GM12878 (cell line): ENCODE data around the gene PLXDC1. TPM values are rescaled to one million over a fixed set of nuclear protein-coding genes. Genes with fewer than 3 reads are reported as not detected.

ENCODE experiments used
- ATAC-seq: fragments of 200-7000 bp; cut with Tn5 transposase; 3 replicates; pipeline ENCODE4 v1.9.1; 2020; ENCODE audit warnings: mild to moderate bottlenecking, moderate library complexity
- BruUV-seq: library from RNA; stranded (reverse); fragments of 400-500 nt; replicated peaks from 2 replicates; lab custom pipeline; 2021; lab: Mats Ljungman, UMichigan
- CTCF ChIA-PET: fragments of 300-600 bp; sonication (Branson Sonifier 250); formaldehyde crosslinking; extraction: SDS; loops from one replicate; lab custom pipeline; 2021; ENCODE audit warnings: inconsistent platforms; lab: Yijun Ruan, JAX
- POLR2A ChIA-PET: fragments of 350-600 bp; formaldehyde crosslinking; extraction: SDS; loops from one replicate; lab custom pipeline; 2021; ENCODE audit warnings: inconsistent platforms; lab: Charles Lee
- RAD21 ChIA-PET: fragments of 300-600 bp; sonication (Branson Sonifier 250); formaldehyde crosslinking; loops from one replicate; lab custom pipeline; 2023; ENCODE audit warnings: antibody characterized with exemption; ENCODE audit not compliant: unreplicated experiment; lab: Charles Lee
- SMC1A ChIA-PET: fragments of 300-600 bp; sonication (Branson Sonifier 250); formaldehyde crosslinking; loops from one replicate; lab custom pipeline; 2023; ENCODE audit not compliant: unreplicated experiment, uncharacterized antibody; lab: Charles Lee
- DNase-seq: peaks from one replicate; pipeline ENCODE4 v3.0.0-alpha.2; 2011; ENCODE audit warnings: low read depth, low spot score
- FAIRE-seq: peaks from 3 replicates; lab custom pipeline; 2011; peaks lifted over from hg19 to GRCh38; lab: Jason Lieb, UNC
- H2AFZ ChIP-seq: 2 replicates; pipeline ENCODE4 v1.6.0; 2011; ENCODE audit warnings: low read depth, low read length, control low read depth; ENCODE audit not compliant: control insufficient read depth
- H3K27ac ChIP-seq: 2 replicates; pipeline ENCODE4 v1.5.1; 2011; ENCODE audit warnings: control low read depth; ENCODE audit not compliant: control insufficient read depth, insufficient read depth
- H3K27me3 ChIP-seq, 2 experiments: replicated peaks in 1 of 2; 2 replicates each; pipeline versions ENCODE4 v1.6.0 to v1.6.1; 2011; ENCODE audit warnings: low read length in 1 of 2; ENCODE audit not compliant: control insufficient read depth in 2 of 2, insufficient read depth in 2 of 2
- H3K36me3 ChIP-seq, 2 experiments: 2 replicates each; pipeline ENCODE4 v1.5.1; 2011; ENCODE audit warnings: low read length in 1 of 2; ENCODE audit not compliant: control insufficient read depth in 2 of 2, insufficient read depth in 2 of 2
- H3K4me1 ChIP-seq: 2 replicates; pipeline ENCODE4 v1.6.1; 2011; ENCODE audit warnings: mild to moderate bottlenecking, low read length, moderate library complexity, mixed read lengths; ENCODE audit not compliant: control insufficient read depth, insufficient read depth
- H3K4me2 ChIP-seq: 2 replicates; pipeline ENCODE4 v1.6.0; 2011; ENCODE audit warnings: control low read depth; ENCODE audit not compliant: control insufficient read depth, insufficient read depth
- H3K4me3 ChIP-seq: fragments of 200-600 bp; sonication (generic); 2 replicates; pipeline ENCODE4 v1.5.1; 2016
- H3K79me2 ChIP-seq: 2 replicates; pipeline ENCODE4 v1.6.0; 2011; ENCODE audit warnings: low read length; ENCODE audit not compliant: control insufficient read depth, insufficient read depth
- H3K9ac ChIP-seq: 2 replicates; pipeline ENCODE4 v1.8.0; 2011; ENCODE audit warnings: low read length, control low read depth, mixed read lengths; ENCODE audit not compliant: control insufficient read depth, insufficient read depth
- H3K9me3 ChIP-seq: replicated peaks from 3 replicates; pipeline ENCODE4 v1.5.1; 2011; ENCODE audit warnings: mild to moderate bottlenecking, low read length; ENCODE audit not compliant: control insufficient read depth, insufficient read depth
- H4K20me1 ChIP-seq: 2 replicates; pipeline ENCODE4 v1.6.0; 2011; ENCODE audit not compliant: control insufficient read depth, insufficient read depth
- RB1 ChIP-seq: fragments of 450-650 bp; formaldehyde crosslinking; IDR thresholded peaks from 2 replicates; pipeline ENCODE4 v1.6.1; 2017; ENCODE audit warnings: mild to moderate bottlenecking, borderline replicate concordance
- WGBS: methylation state at CpG from one replicate; pipeline ENCODE4 v1.1.6; 2016; ENCODE audit warnings: low lambda C conversion rate; ENCODE audit not compliant: insufficient replicate concordance, insufficient coverage; ENCODE audit errors: missing lambda C conversion rate; 5-methylcytosine and 5-hydroxymethylcytosine counted together
- in situ Hi-C: fragments of 300-500 bp; cut with MboI; formaldehyde crosslinking; loops from 9 replicates; pipeline ENCODE4 v1.14.3; 2018; ENCODE audit warnings: mixed read lengths
- intact Hi-C: fragments of 100-400 bp; cut with micrococcal nuclease; formaldehyde crosslinking; loops from one replicate; pipeline ENCODE4 v1.14.2; 2022; ENCODE audit not compliant: unreplicated experiment
- polyA plus RNA-seq, 11 experiments: library from polyadenylated mRNA; depleted of rRNA in 4 of 11; unstranded in 6 of 11; stranded (reverse) in 5 of 11; fragments of >200 nt; fragmentation: Nextera tagmentation in 4 of 11; fragmentation: Illumina TruSeq in 1 of 11; extraction: Ambion mirVana in 4 of 11; extraction: Trizol in 1 of 11; gene quantifications; 1 replicate in 1 of 11; 2 replicates in 10 of 11; pipeline versions ENCODE4 v1.2.1 to v1.2.3, GENCODE V29; 2011 to 2016; ENCODE audit warnings: inconsistent platforms in 2 of 11, missing spikeins in 2 of 11, low read depth in 1 of 11
- total RNA-seq, 4 experiments: library from RNA; depleted of rRNA in 3 of 4; stranded (reverse); fragments of >200 nt in 3 of 4; fragmentation: Illumina TruSeq in 1 of 4; extraction: Trizol in 1 of 4; gene quantifications; 2 replicates each; pipeline versions ENCODE4 v1.2.1 to v1.2.3, GENCODE V29; 2013 to 2021
- TF ChIP-seq, protein P1 (sequence below): fragments of 450-650 bp; conservative IDR thresholded peaks from 2 replicates; pipeline ENCODE4 v1.6.1; 2017; ENCODE audit warnings: mild to moderate bottlenecking, moderate library complexity
- TF ChIP-seq, protein P2 (sequence below): IDR thresholded peaks from 2 replicates; pipeline ENCODE4 v1.6.1; 2012; ENCODE audit warnings: low read depth, low read length, improper control_type of control experiment

PLXDC1 gene
- total and polyA plus RNA-seq, 10 of the 15 experiments (the other 5 are each of a cell fraction or from before 2014, with no cell fraction given) = 0.03 to 0.30 (median 0.22) TPM; not detected in 7

DNA sequence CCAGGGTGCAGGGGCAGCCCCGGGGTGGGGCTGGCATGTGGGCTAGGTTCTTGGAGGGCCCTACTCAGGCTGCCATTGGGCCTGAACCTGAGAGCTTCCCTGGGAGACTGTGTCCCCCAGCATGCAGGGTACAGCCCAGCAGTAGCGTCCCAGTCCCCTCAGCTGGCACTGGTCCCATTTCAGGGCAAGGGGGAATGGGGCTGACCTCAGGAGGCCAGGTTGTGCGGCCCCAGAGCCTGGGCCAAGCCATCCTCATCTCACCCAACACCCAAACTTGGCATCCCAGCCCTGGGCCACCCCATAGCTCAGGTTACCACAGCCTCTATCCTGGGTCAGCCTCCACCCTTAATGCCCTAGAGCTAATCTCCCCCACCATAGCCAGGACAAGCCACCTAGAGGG lies 6.3 kb downstream of the PLXDC1 start:
- no peak for FAIRE-seq
- RAD21 ChIA-PET = interaction anchor here (2.6 kb wide), 1 partner anchor 162 kb away, joined by 12 read pairs; no protein-coding TSS in a partner anchor
- peaks cover 0 to 6% of the 10 kb centered on the region in 2 experiments; a peak in 3 of 4 replicates for H3K27me3 ChIP-seq
- POLR2A ChIA-PET = interaction anchor here (0.6 kb wide), 1 partner anchor 166 kb away, joined by 5 read pairs; no protein-coding TSS in a partner anchor
- WGBS = 26% methylated on average over 3 of the region's 3 CpGs
- ATAC-seq = no peak
- no TSS peak for BruUV-seq
- H3K4me3 ChIP-seq = no peak overlapping the region
- H2AFZ ChIP-seq = no peak overlapping the region
- H3K36me3 ChIP-seq = no peaks in the 10 kb centered on the region
- SMC1A ChIA-PET = interaction anchor here (0.7 to 1.0 kb wide), 2 partner anchors 8 to 96 kb away, joined by 3 read pairs; no protein-coding TSS in a partner anchor
- in situ Hi-C loops = loop anchor here (5.0 kb wide), 1 partner anchor 73 kb away; no protein-coding TSS in a partner anchor
- no peak for DNase-seq
- no peaks in the 10 kb centered on the region for H3K79me2 ChIP-seq
- TF ChIP-seq, protein P1, sequence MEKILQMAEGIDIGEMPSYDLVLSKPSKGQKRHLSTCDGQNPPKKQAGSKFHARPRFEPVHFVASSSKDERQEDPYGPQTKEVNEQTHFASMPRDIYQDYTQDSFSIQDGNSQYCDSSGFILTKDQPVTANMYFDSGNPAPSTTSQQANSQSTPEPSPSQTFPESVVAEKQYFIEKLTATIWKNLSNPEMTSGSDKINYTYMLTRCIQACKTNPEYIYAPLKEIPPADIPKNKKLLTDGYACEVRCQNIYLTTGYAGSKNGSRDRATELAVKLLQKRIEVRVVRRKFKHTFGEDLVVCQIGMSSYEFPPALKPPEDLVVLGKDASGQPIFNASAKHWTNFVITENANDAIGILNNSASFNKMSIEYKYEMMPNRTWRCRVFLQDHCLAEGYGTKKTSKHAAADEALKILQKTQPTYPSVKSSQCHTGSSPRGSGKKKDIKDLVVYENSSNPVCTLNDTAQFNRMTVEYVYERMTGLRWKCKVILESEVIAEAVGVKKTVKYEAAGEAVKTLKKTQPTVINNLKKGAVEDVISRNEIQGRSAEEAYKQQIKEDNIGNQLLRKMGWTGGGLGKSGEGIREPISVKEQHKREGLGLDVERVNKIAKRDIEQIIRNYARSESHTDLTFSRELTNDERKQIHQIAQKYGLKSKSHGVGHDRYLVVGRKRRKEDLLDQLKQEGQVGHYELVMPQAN = no peak
- TF ChIP-seq RB1 = no peak
- TF ChIP-seq, protein P2, sequence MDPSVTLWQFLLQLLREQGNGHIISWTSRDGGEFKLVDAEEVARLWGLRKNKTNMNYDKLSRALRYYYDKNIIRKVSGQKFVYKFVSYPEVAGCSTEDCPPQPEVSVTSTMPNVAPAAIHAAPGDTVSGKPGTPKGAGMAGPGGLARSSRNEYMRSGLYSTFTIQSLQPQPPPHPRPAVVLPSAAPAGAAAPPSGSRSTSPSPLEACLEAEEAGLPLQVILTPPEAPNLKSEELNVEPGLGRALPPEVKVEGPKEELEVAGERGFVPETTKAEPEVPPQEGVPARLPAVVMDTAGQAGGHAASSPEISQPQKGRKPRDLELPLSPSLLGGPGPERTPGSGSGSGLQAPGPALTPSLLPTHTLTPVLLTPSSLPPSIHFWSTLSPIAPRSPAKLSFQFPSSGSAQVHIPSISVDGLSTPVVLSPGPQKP = no peak
- TF ChIP-seq, all 136 proteins: peak for 0
- Histone ChIP-seq H4K20me1 (no peaks in the 10 kb centered on the region), H3K4me2 (no peak overlapping the region), H3K27ac (no peak overlapping the region), H3K9me3 (no peaks in the 10 kb centered on the region), H3K4me1 (no peaks in the 10 kb centered on the region), H3K9ac (no peak overlapping the region)
- CTCF ChIA-PET = interaction anchor here (1.4 to 2.3 kb wide), 3 partner anchors 19 to 410 kb away, joined by 4 to 7 read pairs (median 5); no protein-coding TSS in a partner anchor
- intact Hi-C loops = loop anchor here (10.0 kb wide), 1 partner anchor 50 kb away; no protein-coding TSS in a partner anchor
